Mucosa of rectum (tissue), 2 donors: ENCODE data around the gene DHH.

Source experiments
- H3K27ac ChIP-seq, 2 donors: one replicate each; pipeline ENCODE4 v1.7.0; 2013; ENCODE audit warnings: inconsistent platforms in 2 of 2, low read depth in 2 of 2, low read length in 2 of 2
- H3K27me3 ChIP-seq, 2 donors: one replicate each; pipeline ENCODE4 v1.7.0; 2013; ENCODE audit warnings: low read length in 2 of 2; ENCODE audit not compliant: control insufficient read depth in 2 of 2, insufficient read depth in 2 of 2
- H3K36me3 ChIP-seq, 2 donors: one replicate each; pipeline ENCODE4 v1.7.0; 2013; ENCODE audit warnings: low read length in 2 of 2; ENCODE audit not compliant: control insufficient read depth in 2 of 2, insufficient read depth in 2 of 2
- H3K4me1 ChIP-seq, 2 donors: one replicate each; pipeline ENCODE4 v1.7.0; 2013; ENCODE audit warnings: low read length in 2 of 2, mild to moderate bottlenecking in 1 of 2; ENCODE audit not compliant: control insufficient read depth in 2 of 2, insufficient read depth in 2 of 2
- H3K4me3 ChIP-seq, 2 donors: one replicate each; pipeline ENCODE4 v1.7.0; 2013; ENCODE audit warnings: low read length in 2 of 2
- H3K9ac ChIP-seq, 2 donors: one replicate each; pipeline ENCODE4 v1.7.0; 2013; ENCODE audit warnings: low read length in 2 of 2, low read depth in 1 of 2, mild to moderate bottlenecking in 1 of 2
- H3K9me3 ChIP-seq, 2 donors: one replicate each; pipeline ENCODE4 v1.7.0; 2013; ENCODE audit warnings: low read length in 2 of 2; ENCODE audit not compliant: control insufficient read depth in 2 of 2
- donor health status: healthy.
- donor health status: Normal muscosa, but diverticular disease.

DHH gene

DNA sequence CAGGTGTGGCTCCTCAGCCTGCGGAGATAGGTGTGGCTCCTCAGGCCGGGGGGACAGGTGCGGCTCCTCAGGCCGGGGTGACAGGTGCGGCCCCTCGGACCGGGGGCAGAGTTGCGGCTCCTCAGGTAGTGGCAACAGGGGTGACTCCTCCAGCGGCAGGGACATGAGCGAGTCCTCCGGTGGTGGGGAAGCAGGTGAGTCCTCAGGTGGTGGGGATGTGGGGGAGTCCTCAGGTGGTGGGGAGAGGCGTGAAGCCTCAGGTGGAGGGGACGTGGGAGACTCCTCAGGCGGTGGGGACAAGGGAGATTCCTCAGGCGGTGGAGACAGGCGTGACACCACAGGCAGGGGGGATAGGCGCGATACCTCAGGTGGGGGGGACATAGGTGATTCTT, 43.2 kb downstream of the DHH start:
- Histone ChIP-seq H3K4me3 (no peak overlapping the region), H3K4me1 (peaks cover 10 to 14% of the 10 kb centered on the region in 2 donors), H3K27me3 (no peaks in the 10 kb centered on the region), H3K9me3 (no peaks in the 10 kb centered on the region), H3K36me3 (peaks cover 78 to 86% of the 10 kb centered on the region in 2 donors), H3K9ac (no peak overlapping the region), H3K27ac (no peak overlapping the region)

DNA sequence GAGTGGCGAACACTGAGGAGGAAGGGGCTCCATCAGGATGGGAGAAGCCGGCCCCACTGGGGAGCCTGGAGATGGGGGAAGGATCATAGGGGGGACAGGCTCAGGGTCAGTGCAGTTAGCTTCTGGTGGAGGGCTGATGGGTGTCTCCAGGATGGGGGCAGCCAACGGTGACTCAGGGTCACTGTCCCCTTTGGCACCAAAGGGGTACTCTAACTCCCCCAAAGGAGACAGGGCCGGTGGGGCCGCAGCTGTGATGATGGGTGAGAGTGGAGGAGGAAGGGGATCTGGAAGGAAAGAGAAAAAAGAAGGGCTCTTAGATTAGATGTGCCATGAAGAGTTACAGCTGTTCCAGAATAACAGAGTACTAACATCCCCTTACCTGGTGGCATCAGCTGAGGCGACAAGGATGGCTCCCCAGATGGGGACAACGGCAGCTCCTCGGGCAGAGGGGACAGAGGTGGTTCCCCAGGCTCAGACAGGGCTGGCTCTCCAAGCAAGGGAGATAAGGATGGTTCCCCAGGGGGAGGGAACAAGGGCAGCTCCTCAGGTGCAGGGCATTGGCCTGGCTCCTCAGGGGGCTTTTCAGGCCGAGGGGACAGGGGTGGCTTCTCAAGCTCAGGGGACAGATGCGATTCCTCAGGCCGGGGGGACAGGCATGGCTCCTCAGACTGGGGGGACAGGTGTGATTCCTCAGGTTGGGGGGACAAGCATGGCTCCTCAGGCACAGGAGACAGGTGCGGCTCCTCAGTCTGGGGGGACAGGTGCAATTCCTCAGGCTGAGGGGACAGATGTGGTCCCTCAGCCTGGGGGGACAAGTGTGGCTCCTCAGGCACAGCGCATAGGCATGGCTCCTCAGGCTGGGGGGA, 43.9 kb downstream of the DHH start:
- peaks cover 4 to 9% of the 10 kb centered on the region in 2 donors for H3K4me1 ChIP-seq
- no peak overlapping the region for H3K4me3 ChIP-seq
- H3K9ac ChIP-seq: no peak overlapping the region
- peaks cover 84 to 92% of the 10 kb centered on the region in 2 donors for H3K36me3 ChIP-seq
- H3K9me3 ChIP-seq: no peaks in the 10 kb centered on the region
- no peaks in the 10 kb centered on the region for H3K27me3 ChIP-seq
- no peak overlapping the region for H3K27ac ChIP-seq

DNA sequence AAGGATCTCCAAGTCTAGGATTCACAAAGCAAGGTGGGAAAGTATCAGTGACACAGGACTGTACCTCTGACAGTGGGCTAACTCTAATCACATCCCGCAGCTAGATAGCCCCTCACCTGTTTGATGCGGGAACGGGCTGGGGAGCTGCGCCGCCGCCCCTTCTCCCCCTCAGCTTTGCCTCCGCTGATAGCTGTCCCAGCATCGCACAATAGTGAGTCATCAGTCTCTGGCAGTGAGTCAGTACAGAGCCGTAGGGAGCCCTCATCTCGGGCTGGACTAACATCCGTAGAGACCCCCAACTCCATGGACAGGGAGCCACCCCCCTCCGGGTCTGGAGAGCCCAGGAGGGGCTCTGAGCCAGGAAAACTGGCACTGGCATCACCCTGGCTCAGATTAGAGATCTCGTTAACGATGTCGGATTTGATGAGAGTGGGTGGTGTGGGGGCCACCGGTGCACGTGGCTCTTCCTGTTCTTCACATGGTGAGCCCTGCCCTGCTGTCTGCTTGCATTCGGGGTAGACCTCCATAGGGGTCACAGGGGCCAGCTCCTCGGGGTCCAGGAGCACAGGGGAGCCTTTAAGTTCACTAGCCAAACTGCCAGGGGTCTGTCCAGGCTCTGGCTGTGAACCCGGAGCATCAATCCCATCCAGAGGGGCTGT, 44.9 kb downstream of the DHH start:
- no peaks in the 10 kb centered on the region for H3K4me1 ChIP-seq
- no peak overlapping the region for H3K27ac ChIP-seq
- H3K9me3 ChIP-seq: no peaks in the 10 kb centered on the region
- no peak overlapping the region for H3K4me3 ChIP-seq
- no peak overlapping the region for H3K9ac ChIP-seq
- no peaks in the 10 kb centered on the region for H3K27me3 ChIP-seq
- H3K36me3 ChIP-seq: peaks cover 90 to 96% of the 10 kb centered on the region in 2 donors

DNA sequence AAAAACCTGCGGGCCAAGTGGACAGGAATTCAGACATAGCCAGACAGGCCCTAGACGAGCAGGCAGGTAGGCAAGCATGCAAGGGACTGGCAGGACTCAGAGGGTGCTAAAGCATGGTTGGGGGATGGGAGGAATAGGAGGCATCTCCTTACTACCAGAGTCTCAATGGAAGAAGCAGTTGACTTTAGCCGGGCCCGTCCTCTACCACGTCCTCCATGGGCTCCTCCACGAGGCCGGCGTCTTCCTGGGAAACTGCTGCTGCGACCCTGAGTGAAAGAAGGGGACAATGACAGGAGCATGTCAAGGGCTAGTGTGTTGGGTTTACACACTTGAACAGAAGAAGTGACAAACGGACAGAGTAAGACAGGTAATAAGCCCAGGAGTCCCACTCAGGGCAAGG, 45.6 kb downstream of the DHH start:
- Histone ChIP-seq H3K36me3 (peaks cover 90 to 96% of the 10 kb centered on the region in 2 donors), H3K4me3 (no peak overlapping the region), H3K27ac (no peak overlapping the region), H3K9ac (no peak overlapping the region), H3K4me1 (no peaks in the 10 kb centered on the region), H3K27me3 (no peaks in the 10 kb centered on the region), H3K9me3 (no peaks in the 10 kb centered on the region)

DNA sequence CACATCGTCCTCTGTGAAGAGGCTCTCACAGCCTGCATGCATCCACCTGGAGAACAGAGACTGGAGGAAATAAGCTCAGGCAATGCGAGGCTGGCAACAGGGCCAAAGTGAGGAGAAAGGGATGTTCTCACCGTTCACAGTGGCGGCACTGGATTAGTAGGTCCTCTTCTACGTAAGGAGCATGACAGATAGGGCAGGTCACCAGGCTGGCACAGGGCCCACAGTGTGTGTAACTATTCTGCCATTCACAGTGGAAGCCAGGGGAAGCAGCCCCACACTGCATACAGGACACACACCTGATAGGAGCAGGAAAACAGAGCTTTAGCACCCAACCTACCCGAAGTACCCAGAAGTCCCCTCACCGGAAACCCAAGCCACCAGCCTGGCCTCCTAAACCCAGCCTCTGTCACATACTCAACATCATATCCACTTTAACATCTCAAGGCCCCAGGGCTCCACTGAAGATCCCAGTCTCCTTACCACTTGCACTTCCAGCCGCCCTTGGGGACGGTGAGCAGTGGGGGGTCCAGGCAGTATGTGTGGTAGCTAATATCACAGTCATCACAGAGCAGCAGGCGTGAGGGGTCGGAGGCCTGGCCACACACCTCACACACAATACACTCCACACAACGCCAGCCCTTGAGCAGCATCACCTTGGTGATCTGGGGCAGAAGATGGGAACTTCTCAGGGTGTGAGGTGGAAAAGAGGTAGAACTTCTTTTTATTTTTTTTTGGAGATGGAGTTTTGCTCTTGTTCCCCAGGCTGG, 48.3 kb downstream of the DHH start:
- Histone ChIP-seq H3K4me1 (no peaks in the 10 kb centered on the region), H3K9me3 (no peaks in the 10 kb centered on the region), H3K36me3 (peaks cover 91 to 96% of the 10 kb centered on the region in 2 donors), H3K4me3 (no peak overlapping the region), H3K9ac (no peak overlapping the region), H3K27me3 (no peaks in the 10 kb centered on the region), H3K27ac (no peak overlapping the region)

DNA sequence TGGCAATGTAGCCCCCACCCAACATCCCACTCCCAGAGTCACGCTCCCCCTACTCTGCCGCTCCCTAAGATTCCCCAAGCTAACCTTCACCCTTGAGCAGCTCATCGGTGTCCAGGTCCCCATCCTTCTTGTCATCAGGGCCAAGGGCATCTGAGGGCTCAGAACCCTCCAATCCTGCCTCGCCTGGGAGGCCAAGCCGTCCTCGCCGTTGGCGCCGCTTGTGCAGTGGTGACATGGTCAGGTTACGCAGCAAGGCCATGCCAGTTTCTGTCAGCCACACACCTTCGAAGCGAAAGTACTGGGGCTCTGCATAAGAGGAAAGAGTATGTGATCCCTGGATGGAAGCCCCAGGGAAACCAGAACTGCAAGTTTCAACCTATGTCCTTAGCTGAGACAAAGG, 49.9 kb downstream of the DHH start:
- Histone ChIP-seq H3K9me3 (no peaks in the 10 kb centered on the region), H3K27ac (no peak overlapping the region), H3K4me1 (no peaks in the 10 kb centered on the region)

DNA sequence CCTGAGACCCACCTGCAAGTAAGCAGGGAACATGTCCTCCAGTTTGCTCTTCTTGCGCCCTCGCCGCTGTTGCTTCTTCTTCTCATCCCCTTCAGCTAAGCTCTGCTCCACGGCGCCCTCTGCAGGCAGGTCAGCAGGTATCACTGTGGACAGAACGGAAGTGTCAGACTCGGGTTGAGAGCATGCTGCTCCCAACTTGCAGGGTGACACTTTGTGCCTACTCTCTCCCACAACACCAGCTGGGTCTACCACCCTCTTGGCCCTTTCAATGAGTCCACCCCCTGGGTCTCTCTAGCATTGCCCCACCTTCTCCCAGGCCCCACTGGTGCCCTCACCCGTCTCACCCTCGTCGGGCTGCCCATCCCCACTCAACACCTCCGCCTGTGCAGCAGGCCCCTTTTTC, 50.7 kb downstream of the DHH start:
- Histone ChIP-seq H3K9me3 (no peaks in the 10 kb centered on the region), H3K36me3 (peaks cover 83 to 88% of the 10 kb centered on the region in 2 donors), H3K27ac (no peak overlapping the region), H3K4me1 (no peaks in the 10 kb centered on the region), H3K4me3 (no peak overlapping the region), H3K9ac (no peak overlapping the region), H3K27me3 (no peaks in the 10 kb centered on the region)

More for the DNA sequence above, 49.9 kb downstream of the DHH start:
- H3K27me3 ChIP-seq: no peaks in the 10 kb centered on the region
- H3K9ac ChIP-seq: no peak overlapping the region
- peaks cover 85 to 88% of the 10 kb centered on the region in 2 donors for H3K36me3 ChIP-seq
- H3K4me3 ChIP-seq: no peak overlapping the region

DNA sequence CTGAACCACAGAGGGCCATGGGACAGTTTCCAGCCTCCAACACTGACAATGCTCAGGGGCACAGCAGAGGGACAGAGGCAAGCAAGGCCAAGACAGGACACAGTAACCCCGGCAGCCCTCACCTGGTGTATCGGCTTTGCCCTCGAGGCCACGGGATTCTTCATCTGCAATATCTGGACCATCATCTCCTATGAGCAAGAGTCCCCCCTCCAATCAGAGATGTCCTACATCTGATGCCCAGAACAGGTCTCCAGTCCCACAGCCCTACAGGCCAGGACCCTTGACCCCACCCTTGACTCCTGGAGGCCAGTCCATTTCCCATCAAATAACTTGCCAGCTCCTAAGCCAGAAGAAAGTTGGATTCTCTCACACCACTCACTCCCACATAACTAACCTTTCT, 51.4 kb downstream of the DHH start:
- Histone ChIP-seq H3K27me3 (no peaks in the 10 kb centered on the region), H3K4me1 (no peaks in the 10 kb centered on the region), H3K9ac (no peak overlapping the region), H3K4me3 (no peak overlapping the region), H3K27ac (no peak overlapping the region), H3K36me3 (peaks cover 82 to 88% of the 10 kb centered on the region in 2 donors), H3K9me3 (no peaks in the 10 kb centered on the region)

DNA sequence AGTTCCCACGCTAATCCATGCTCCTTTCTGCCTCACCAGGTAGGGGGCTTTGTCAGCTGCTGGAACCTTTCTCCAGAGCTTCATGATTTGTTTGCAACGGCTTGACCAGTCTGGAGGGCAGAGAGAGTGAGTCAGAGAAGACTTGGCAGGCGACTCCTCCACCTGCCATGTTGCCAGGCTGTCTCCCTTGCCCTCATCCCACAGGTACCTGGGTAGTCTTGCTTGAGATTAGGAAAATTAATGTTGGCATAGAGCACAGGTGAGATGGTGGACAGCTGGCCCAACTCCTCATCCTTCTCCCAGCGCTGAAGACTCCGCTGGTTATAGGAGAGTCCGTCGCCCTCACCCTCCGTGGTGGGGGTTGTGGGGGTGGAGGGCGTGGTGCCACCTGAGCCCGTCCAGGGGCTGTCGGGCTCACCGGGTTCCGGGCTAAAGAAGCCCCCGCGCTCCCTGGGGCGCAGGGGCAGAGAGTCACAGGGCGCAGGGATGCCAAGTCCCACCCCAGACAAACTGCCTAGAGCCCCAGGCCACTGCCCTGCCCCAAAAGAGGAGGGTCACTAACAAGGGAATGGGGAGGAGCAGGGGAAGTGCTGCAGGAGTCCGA, 52.6 kb downstream of the DHH start:
- Histone ChIP-seq H3K4me3 (no peak overlapping the region), H3K4me1 (no peaks in the 10 kb centered on the region), H3K9me3 (no peaks in the 10 kb centered on the region), H3K9ac (no peak overlapping the region), H3K27me3 (no peaks in the 10 kb centered on the region), H3K27ac (no peak overlapping the region), H3K36me3 (peaks cover 85 to 89% of the 10 kb centered on the region in 2 donors)
